Lung microvascular endothelial cell (primary cell): ENCODE measurements around the gene BSND. TPM values are rescaled to one million over a fixed set of nuclear protein-coding genes. Genes with fewer than 3 reads are reported as not detected.
"Not testable (repeated sequence)": the region's sequence is repeated elsewhere in the genome, so short reads cannot be mapped to it uniquely, and the experiment has no call there.

Source experiments
- DNase-seq, 2 donors: peaks; one replicate each; pipeline versions ENCODE4 v3.0.0 to v3.0.0-alpha.2; 2010; ENCODE audit warnings: low read depth in 2 of 2
- total RNA-seq: library from RNA; depleted of rRNA; stranded (reverse); fragments of >200 nt; gene quantifications from 2 replicates; pipeline ENCODE4 v1.2.1, GENCODE V29; 2014

BSND gene
- total RNA-seq, result not detected in 2 replicates

GRCh38 chr1:54998677-54999076, at the start of gene BSND:
BSND (plus strand) TSS chr1:54998933; CDS start chr1:54999187, 254 bp downstream.
- DNase-seq, result no peak

DNA sequence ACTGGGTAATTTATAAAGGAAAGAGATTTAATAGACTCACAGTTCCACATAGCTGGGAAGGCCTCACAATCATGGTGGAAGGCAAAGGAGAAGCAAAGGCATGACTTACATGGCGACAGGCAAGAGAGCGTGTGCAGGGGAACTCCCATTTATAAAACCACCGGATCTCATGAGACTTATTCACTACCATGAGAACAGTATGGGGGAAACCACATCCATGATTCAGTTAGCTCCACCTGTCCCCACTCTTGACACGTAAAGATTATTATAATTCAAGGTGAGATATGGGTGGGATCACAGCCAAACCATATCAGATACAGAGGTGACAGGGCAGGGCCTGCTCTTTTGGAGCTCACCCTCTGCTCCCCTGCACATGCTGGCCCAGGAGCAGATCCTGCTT, 49.7 kb upstream of the BSND start:
- DNase-seq, result no peak

- DNase-seq, result peak; percentile 46 to 91
Measured at GRCh38 chr1:54950006-54950368, 48.7 kb upstream of the BSND start.

DNA sequence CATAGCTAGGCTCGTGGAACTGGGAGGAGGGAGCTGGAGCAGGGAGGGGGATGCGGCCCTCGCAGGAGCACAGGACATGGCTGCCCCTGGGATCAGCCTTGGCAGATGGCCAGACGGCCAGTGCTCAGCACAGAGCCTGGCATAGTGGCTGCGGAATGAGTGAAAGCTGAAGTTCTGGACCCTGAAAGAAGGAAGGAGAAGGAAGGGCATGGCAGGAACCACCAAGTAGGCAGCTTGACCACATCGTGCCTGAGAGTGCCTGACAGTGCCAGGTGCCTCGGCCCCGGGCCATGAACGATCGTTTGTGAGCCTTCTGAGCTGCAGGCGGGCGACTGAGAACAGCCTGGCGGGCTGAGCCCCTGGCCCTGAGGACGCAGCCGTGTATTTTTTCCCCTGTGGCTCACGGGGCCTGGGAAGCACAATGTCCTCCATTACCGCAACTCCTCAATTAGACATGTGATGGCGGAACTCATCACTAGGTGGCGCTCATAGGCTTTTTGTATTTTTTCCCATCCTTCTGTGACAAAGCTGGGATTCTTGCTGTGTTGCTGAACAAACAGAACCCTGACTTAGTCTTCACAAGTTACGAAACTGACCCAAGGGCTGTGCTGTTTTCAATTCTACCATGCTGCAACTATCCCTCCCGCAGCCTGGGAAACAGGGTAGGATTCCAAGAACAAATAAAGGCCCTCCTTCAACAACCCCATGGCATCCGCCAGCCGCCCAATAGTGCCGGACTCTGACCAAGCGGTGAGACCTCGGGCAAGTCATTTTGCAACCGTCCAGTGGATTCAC, 48.2 kb upstream of the BSND start:
- DNase-seq, result peak; percentile 75 to 86

- DNase-seq, result no peak
Measured at GRCh38 chr1:54951810-54952226, 46.9 kb upstream of the BSND start.

- DNase-seq, result peak; percentile 61 to 73
Measured at GRCh38 chr1:54952950-54953718, 45.6 kb upstream of the BSND start.

DNA sequence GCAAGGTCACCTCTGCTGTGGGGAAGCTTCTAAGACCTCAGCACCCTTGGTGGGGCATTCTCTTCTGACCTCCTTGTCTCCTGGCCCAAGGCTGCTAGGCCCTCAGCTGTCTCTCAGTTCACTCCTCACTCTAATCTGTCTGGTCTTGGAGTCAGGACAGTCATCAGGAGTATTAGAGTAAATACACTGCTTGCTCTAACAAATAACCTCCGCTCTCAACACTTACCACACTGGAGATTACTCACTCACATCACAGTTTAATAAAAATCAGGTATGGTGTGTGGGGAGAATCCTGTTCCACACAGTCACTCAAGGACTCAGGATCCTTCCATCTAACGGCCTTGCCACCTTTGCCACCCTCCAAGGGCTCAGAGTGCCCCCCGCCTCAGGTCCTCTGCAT, 44.9 kb upstream of the BSND start:
- no peak for DNase-seq

DNA sequence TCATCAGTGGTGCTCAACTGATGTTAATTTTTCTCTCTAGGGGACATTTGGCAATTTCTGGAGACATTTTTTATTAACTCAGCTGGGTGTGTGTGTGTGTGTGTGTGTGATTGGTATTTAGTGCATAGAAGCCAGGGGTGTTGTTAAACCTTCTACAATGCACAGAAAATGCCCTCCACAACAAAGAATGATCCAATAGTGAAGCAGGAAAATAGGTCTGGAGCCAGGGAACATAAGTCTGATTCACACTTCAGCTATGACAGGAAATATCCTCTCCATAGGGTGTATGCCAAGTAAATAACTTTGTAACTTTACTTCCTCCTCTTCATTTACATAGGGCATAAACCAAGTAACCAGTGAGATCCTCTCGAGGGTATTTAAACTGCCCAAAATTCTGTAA, 43.4 kb upstream of the BSND start:
- peak; percentile 75 for DNase-seq

DNA sequence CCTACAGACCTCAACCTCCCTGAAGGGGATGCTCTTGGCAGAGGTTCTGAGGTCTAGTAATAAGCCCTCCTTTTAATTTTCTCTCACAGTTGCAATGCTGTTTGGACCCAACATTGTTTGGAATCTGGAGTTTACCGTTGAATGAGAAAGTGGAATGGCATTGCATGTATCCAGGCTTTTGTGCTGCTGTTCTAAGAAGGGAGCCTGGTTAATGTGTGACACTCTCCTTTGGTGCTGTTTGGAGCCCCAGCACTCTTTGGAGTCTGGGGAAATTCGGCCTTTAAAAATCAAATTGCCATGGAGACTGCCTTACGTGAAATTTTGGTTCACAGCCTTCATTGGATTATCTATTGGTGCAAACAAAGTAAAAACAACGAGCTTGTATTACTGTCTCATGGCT, 42.0 kb upstream of the BSND start:
- no peak for DNase-seq

- DNase-seq, result no peak
Measured at GRCh38 chr1:54959241-54959640, 39.5 kb upstream of the BSND start.

GRCh38 chr1:54962612-54963395, 35.9 kb upstream of the BSND start:
- no peak for DNase-seq

DNA sequence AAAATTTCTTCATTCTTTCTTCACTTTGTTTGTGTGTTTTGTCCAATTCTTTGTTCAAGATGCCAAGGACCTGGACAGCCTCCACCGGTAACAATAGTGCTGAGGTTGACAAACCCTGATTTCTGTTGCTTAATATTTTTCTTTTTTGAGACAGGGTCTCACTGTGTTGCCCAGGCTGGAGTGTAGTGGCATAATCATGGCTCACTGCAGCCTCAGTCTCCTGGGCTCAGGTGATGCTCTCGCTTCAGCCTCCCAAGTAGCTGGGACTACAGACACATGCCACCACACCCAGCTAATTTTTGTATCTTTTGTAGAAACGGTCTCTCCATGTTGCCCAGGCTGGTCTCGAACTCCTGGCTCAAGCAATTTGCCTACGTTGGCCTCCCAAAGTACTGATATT, 34.9 kb upstream of the BSND start:
- not testable (repeated sequence) for DNase-seq

GRCh38 chr1:54965624-54966340, 33.0 kb upstream of the BSND start:
- peak; percentile 68 to 79 for DNase-seq

GRCh38 chr1:54967372-54967771, 31.4 kb upstream of the BSND start:
- no peak for DNase-seq

GRCh38 chr1:54968551-54968950, 30.2 kb upstream of the BSND start:
- DNase-seq, result peak in 1 of 2 donors; percentile 33

GRCh38 chr1:54969879-54970278, 28.9 kb upstream of the BSND start:
- no peak for DNase-seq

DNA sequence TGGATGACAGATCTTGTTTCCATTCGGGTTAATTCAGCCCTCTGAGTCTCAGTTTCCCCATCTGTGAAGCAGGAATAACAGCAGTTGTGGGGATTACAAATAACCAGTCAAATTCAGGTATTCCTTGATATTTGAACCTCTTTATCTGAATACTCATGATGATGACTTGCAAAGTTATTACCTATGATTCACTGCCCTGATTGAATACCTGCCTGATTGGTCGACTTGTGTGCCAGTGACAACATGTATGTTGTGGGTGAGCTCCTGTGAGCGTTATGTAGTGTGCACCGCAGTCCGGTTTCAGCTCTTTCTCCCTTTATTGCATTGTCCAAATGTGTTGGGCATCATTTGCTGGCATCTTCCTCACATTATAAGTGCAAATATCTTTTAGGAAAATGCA, 27.8 kb upstream of the BSND start:
- DNase-seq, result no peak

- DNase-seq, result peak in 1 of 2 donors; percentile 35
Measured at GRCh38 chr1:54971317-54971791, 27.4 kb upstream of the BSND start.

GRCh38 chr1:54972436-54972835, 26.3 kb upstream of the BSND start:
- no peak for DNase-seq

- peak in 1 of 2 donors; percentile 21 for DNase-seq
Measured at GRCh38 chr1:54973205-54973921, 25.4 kb upstream of the BSND start.
